Measurements from ENCODE around the gene CCDC71L.

DNA sequence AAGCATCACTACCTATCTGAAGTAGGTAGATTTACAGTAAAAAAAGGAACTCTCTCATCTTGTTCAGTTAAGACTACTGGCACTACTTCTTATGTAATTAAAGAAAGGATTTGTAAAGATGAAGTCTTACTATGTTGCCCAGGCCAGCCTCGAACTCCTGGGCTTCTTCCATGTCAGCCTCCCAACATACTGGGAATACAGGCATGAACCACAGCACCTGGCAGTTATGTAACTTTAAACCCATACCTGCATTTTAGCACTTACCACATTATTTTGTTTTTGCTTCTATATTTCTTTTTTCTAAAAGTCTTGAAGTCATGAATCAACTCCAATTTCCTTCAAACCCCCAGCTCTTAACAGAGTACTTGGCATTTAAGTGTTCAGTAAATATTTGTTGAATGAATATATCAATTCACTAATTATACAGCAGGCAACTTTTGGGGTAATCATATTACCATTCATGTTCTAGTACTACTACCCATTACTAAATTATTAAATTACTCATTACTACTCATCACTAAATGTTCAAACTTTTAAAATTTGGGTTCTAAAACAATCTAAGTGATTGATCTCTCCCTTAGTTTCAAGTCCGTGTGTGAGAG is 31.6 kb upstream of the CCDC71L start:
- TF ChIP-seq PPARA (CRISPR knock-in tag; IDR thresholded peaks at IDR 0.05; ENCODE audit: borderline replicate concordance) (no peak), GLIS3 (CRISPR knock-in tag; IDR thresholded peaks at IDR 0.05) (no peak), ZFP30 (CRISPR knock-in tag; IDR thresholded peaks at IDR 0.05) (no peak), ARNTL (CRISPR knock-in tag; IDR thresholded peaks at IDR 0.05; ENCODE audit: borderline replicate concordance, low read depth) (no peak), RARB (CRISPR knock-in tag; IDR thresholded peaks at IDR 0.05) (no peak), ZC3H10 (CRISPR knock-in tag; IDR thresholded peaks at IDR 0.05) (no peak), ESRRG (CRISPR knock-in tag; IDR thresholded peaks at IDR 0.05) (no peak), TCF4 (CRISPR knock-in tag; IDR thresholded peaks at IDR 0.05; ENCODE audit: borderline replicate concordance) (no peak), ZNF70 (CRISPR knock-in tag; IDR thresholded peaks at IDR 0.05) (no peak)
- TF ChIP-seq, protein P1, sequence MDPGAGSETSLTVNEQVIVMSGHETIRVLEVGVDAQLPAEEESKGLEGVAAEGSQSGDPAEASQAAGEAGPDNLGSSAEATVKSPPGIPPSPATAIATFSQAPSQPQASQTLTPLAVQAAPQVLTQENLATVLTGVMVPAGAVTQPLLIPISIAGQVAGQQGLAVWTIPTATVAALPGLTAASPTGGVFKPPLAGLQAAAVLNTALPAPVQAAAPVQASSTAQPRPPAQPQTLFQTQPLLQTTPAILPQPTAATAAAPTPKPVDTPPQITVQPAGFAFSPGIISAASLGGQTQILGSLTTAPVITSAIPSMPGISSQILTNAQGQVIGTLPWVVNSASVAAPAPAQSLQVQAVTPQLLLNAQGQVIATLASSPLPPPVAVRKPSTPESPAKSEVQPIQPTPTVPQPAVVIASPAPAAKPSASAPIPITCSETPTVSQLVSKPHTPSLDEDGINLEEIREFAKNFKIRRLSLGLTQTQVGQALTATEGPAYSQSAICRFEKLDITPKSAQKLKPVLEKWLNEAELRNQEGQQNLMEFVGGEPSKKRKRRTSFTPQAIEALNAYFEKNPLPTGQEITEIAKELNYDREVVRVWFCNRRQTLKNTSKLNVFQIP (CRISPR knock-in tag; IDR thresholded peaks at IDR 0.05; ENCODE audit: borderline replicate concordance, low read depth): no peak
- TF ChIP-seq, protein P2, sequence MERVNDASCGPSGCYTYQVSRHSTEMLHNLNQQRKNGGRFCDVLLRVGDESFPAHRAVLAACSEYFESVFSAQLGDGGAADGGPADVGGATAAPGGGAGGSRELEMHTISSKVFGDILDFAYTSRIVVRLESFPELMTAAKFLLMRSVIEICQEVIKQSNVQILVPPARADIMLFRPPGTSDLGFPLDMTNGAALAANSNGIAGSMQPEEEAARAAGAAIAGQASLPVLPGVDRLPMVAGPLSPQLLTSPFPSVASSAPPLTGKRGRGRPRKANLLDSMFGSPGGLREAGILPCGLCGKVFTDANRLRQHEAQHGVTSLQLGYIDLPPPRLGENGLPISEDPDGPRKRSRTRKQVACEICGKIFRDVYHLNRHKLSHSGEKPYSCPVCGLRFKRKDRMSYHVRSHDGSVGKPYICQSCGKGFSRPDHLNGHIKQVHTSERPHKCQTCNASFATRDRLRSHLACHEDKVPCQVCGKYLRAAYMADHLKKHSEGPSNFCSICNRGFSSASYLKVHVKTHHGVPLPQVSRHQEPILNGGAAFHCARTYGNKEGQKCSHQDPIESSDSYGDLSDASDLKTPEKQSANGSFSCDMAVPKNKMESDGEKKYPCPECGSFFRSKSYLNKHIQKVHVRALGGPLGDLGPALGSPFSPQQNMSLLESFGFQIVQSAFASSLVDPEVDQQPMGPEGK (CRISPR knock-in tag; IDR thresholded peaks at IDR 0.05; ENCODE audit: borderline replicate concordance): no peak
- TF ChIP-seq, protein P3, sequence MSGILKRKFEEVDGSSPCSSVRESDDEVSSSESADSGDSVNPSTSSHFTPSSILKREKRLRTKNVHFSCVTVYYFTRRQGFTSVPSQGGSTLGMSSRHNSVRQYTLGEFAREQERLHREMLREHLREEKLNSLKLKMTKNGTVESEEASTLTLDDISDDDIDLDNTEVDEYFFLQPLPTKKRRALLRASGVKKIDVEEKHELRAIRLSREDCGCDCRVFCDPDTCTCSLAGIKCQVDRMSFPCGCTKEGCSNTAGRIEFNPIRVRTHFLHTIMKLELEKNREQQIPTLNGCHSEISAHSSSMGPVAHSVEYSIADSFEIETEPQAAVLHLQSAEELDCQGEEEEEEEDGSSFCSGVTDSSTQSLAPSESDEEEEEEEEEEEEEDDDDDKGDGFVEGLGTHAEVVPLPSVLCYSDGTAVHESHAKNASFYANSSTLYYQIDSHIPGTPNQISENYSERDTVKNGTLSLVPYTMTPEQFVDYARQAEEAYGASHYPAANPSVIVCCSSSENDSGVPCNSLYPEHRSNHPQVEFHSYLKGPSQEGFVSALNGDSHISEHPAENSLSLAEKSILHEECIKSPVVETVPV (CRISPR knock-in tag; IDR thresholded peaks at IDR 0.05): no peak
- TF ChIP-seq, protein P4, sequence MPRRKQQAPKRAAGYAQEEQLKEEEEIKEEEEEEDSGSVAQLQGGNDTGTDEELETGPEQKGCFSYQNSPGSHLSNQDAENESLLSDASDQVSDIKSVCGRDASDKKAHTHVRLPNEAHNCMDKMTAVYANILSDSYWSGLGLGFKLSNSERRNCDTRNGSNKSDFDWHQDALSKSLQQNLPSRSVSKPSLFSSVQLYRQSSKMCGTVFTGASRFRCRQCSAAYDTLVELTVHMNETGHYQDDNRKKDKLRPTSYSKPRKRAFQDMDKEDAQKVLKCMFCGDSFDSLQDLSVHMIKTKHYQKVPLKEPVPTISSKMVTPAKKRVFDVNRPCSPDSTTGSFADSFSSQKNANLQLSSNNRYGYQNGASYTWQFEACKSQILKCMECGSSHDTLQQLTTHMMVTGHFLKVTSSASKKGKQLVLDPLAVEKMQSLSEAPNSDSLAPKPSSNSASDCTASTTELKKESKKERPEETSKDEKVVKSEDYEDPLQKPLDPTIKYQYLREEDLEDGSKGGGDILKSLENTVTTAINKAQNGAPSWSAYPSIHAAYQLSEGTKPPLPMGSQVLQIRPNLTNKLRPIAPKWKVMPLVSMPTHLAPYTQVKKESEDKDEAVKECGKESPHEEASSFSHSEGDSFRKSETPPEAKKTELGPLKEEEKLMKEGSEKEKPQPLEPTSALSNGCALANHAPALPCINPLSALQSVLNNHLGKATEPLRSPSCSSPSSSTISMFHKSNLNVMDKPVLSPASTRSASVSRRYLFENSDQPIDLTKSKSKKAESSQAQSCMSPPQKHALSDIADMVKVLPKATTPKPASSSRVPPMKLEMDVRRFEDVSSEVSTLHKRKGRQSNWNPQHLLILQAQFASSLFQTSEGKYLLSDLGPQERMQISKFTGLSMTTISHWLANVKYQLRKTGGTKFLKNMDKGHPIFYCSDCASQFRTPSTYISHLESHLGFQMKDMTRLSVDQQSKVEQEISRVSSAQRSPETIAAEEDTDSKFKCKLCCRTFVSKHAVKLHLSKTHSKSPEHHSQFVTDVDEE (CRISPR knock-in tag; IDR thresholded peaks at IDR 0.05): no peak
